Keratinocyte (primary cell): ENCODE results near the gene TRIM54. TPM values are rescaled to one million over a fixed set of nuclear protein-coding genes. Genes with fewer than 3 reads are reported as not detected.

Experiments used
- DNase-seq: peaks from one replicate; pipeline ENCODE4 v3.0.0-alpha.2; 2011; ENCODE audit warnings: low read depth, missing footprints, low spot score
- FAIRE-seq: peaks from 2 replicates; lab custom pipeline; 2011; peaks lifted over from hg19 to GRCh38; lab: Jason Lieb, UNC
- H2AFZ ChIP-seq: 2 replicates; pipeline ENCODE4 v1.6.0; 2012; ENCODE audit warnings: low read length, control low read depth, inconsistent platforms; ENCODE audit not compliant: control insufficient read depth
- H3K27ac ChIP-seq: 2 replicates; pipeline ENCODE4 v1.5.1; 2011; ENCODE audit warnings: low read length; ENCODE audit not compliant: control insufficient read depth, insufficient read depth
- H3K27me3 ChIP-seq: 3 replicates; pipeline ENCODE4 v1.6.0; 2011; ENCODE audit warnings: low read length; ENCODE audit not compliant: control insufficient read depth, insufficient read depth; ENCODE audit errors: extremely low read depth
- H3K36me3 ChIP-seq, 2 experiments: 2 replicates in 1 of 2; 3 replicates in 1 of 2; pipeline ENCODE4 v1.5.1; 2011; ENCODE audit warnings: low read length in 2 of 2, mild to moderate bottlenecking in 1 of 2; ENCODE audit not compliant: control insufficient read depth in 2 of 2, insufficient read depth in 2 of 2; ENCODE audit errors: extremely low read depth in 1 of 2
- H3K4me1 ChIP-seq: 3 replicates; pipeline ENCODE4 v1.5.1; 2011; ENCODE audit warnings: low read length; ENCODE audit not compliant: control insufficient read depth, insufficient read depth; ENCODE audit errors: extremely low read depth
- H3K4me2 ChIP-seq: 3 replicates; pipeline ENCODE4 v1.6.0; 2011; ENCODE audit warnings: low read depth, low read length; ENCODE audit not compliant: control insufficient read depth, insufficient read depth; ENCODE audit errors: extremely low read depth
- H3K4me3 ChIP-seq, 3 experiments: fragments of 200-600 bp in 1 of 3; sonication (generic) in 1 of 3; 2 replicates in 2 of 3; 3 replicates in 1 of 3; pipeline ENCODE4 v1.5.1; 2011 to 2016; ENCODE audit warnings: low read length in 3 of 3, mild to moderate bottlenecking in 3 of 3, control low read depth in 2 of 3, inconsistent platforms in 1 of 3, low read depth in 1 of 3, mixed read lengths in 1 of 3, mixed run types in 1 of 3, moderate library complexity in 1 of 3; ENCODE audit not compliant: control insufficient read depth in 2 of 3, insufficient read depth in 2 of 3; ENCODE audit errors: extremely low read depth in 1 of 3
- H3K79me2 ChIP-seq: 2 replicates; pipeline ENCODE4 v1.6.0; 2012; ENCODE audit warnings: low read length; ENCODE audit not compliant: control insufficient read depth, insufficient read depth
- H3K9ac ChIP-seq: 3 replicates; pipeline ENCODE4 v1.6.0; 2011; ENCODE audit warnings: low read length; ENCODE audit not compliant: control insufficient read depth, insufficient read depth; ENCODE audit errors: extremely low read depth
- H3K9me1 ChIP-seq: 3 replicates; pipeline ENCODE4 v1.6.0; 2011; ENCODE audit warnings: low read length; ENCODE audit not compliant: control insufficient read depth, insufficient read depth; ENCODE audit errors: extremely low read depth
- H3K9me3 ChIP-seq: 2 replicates; pipeline ENCODE4 v1.5.1; 2012; ENCODE audit warnings: low read depth, low read length; ENCODE audit not compliant: control insufficient read depth
- H4K20me1 ChIP-seq: 3 replicates; pipeline ENCODE4 v1.6.0; 2011; ENCODE audit warnings: low read length; ENCODE audit not compliant: control insufficient read depth, insufficient read depth; ENCODE audit errors: extremely low read depth
- EZH2 ChIP-seq: IDR thresholded peaks from one replicate; pipeline ENCODE4 v1.6.1; 2012; ENCODE audit warnings: inconsistent platforms, mild to moderate bottlenecking, low read length, moderate library complexity
- dilution Hi-C: fragments of 300-500 bp; cut with MboI; formaldehyde crosslinking; loops from one replicate; pipeline ENCODE4 v1.7.0; 2020; ENCODE audit warnings: low sequenced_read_pairs; ENCODE audit not compliant: extremely low pct_ligation_motif_present
- polyA plus RNA-seq, 5 experiments: library from polyadenylated mRNA; depleted of rRNA in 3 of 5; stranded (reverse) in 3 of 5; stranded (forward) in 1 of 5; unstranded in 1 of 5; fragments of >200 nt; gene quantifications; 1 replicate in 1 of 5; 2 replicates in 3 of 5; 3 replicates in 1 of 5; pipeline versions ENCODE4 v1.2.1 to v1.2.3, GENCODE V29; 2011 to 2012; ENCODE audit warnings: missing spikeins in 2 of 5, low read depth in 1 of 5, low replicate concordance in 1 of 5
- TF ChIP-seq, protein P1 (sequence below), 3 experiments: IDR thresholded peaks in 1 of 3; conservative IDR thresholded peaks in 1 of 3; optimal IDR thresholded peaks in 1 of 3; 2 replicates in 2 of 3; 3 replicates in 1 of 3; pipeline versions ENCODE3 to v1.5.1; 2011; ENCODE audit warnings: low read length in 3 of 3, mild to moderate bottlenecking in 3 of 3, moderate library complexity in 2 of 3, control low read depth in 1 of 3, inconsistent platforms in 1 of 3; ENCODE audit not compliant: insufficient read depth in 2 of 3; ENCODE audit errors: extremely low read depth in 1 of 3

TRIM54 gene
- polyA plus RNA-seq, 1 donor (not counting 4 experiments of a cell fraction or from before 2014, with no cell fraction given): not detected

DNA sequence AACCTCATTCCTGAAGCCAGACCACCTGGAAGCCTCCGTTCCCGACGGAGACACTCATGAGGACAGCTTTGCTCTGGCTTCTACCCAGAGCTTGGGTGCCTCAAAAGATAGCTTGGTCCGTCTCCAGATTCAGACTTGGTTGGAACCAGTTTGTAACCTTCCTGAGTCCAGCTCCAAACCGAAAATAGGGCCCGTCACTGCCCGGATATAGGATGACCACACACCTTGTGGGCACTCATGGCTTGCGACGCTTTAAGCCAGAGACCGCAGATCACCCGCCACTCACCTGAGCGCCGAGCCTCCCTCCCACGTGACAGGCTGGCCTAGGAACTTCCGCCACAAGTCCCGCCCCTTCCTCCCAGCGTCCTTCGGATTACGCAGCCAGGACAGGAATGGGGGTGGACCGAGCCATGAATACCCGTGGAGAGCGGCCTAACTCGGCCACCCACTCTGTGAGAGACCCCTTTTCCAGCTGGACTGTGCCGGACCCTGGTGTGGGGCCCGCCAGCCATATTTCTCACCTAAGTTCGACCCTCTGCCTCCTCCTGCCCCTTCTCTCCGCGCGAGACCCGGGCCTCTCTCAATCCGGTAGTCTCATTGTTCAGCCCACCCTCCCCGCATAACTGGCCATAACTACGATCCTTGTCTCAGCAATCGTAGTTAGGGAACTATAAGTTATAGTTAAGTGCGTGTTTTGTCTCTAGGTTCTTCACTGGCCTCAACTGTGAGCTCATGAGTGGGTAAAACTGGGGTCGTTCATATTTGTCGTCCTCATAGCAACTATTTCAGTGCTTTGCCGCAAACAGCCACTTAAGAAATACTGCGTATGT, 40.8 kb downstream of the TRIM54 start, which contains the start of gene MPV17:
Gene MPV17 (minus strand): TSS at position 332 of the 830 bp plus-strand sequence. CDS start 580 bp downstream, outside the sequence.
- H3K27me3 ChIP-seq: no peaks in the 10 kb centered on the region
- H2AFZ ChIP-seq: peak within 1 kb of the TSS; percentile 90
- peak within 1 kb of the TSS; percentile 88 for H3K4me2 ChIP-seq
- DNase-seq (peak; percentile 68), FAIRE-seq (no peak)
- dilution Hi-C loops: no loop called here
- peaks cover 10% of the 10 kb centered on the region for H3K79me2 ChIP-seq
- peaks cover 8 to 13% of the 10 kb centered on the region in 2 experiments for H3K36me3 ChIP-seq
- TF ChIP-seq, protein P1, sequence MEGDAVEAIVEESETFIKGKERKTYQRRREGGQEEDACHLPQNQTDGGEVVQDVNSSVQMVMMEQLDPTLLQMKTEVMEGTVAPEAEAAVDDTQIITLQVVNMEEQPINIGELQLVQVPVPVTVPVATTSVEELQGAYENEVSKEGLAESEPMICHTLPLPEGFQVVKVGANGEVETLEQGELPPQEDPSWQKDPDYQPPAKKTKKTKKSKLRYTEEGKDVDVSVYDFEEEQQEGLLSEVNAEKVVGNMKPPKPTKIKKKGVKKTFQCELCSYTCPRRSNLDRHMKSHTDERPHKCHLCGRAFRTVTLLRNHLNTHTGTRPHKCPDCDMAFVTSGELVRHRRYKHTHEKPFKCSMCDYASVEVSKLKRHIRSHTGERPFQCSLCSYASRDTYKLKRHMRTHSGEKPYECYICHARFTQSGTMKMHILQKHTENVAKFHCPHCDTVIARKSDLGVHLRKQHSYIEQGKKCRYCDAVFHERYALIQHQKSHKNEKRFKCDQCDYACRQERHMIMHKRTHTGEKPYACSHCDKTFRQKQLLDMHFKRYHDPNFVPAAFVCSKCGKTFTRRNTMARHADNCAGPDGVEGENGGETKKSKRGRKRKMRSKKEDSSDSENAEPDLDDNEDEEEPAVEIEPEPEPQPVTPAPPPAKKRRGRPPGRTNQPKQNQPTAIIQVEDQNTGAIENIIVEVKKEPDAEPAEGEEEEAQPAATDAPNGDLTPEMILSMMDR (optimal IDR thresholded peaks at IDR 0.05 in 1 of 3, IDR thresholded peaks at IDR 0.05 in 1 of 3, conservative IDR thresholded peaks at IDR 0.05 in 1 of 3; ENCODE audit: extremely low read depth in 1 of 3, insufficient read depth in 2 of 3, low read length in 3 of 3): no peak
- no peaks in the 10 kb centered on the region for H3K9me1 ChIP-seq
- no peaks in the 10 kb centered on the region for H3K9me3 ChIP-seq
- H3K9ac ChIP-seq: peak within 1 kb of the TSS; percentile 99
- peak within 1 kb of the TSS; percentile 91 for H3K27ac ChIP-seq
- peak within 1 kb of the TSS; percentile 76 to 87 (median 79) for H3K4me3 ChIP-seq
- peaks cover 27% of the 10 kb centered on the region for H3K4me1 ChIP-seq
- peaks cover 3% of the 10 kb centered on the region for H4K20me1 ChIP-seq

DNA sequence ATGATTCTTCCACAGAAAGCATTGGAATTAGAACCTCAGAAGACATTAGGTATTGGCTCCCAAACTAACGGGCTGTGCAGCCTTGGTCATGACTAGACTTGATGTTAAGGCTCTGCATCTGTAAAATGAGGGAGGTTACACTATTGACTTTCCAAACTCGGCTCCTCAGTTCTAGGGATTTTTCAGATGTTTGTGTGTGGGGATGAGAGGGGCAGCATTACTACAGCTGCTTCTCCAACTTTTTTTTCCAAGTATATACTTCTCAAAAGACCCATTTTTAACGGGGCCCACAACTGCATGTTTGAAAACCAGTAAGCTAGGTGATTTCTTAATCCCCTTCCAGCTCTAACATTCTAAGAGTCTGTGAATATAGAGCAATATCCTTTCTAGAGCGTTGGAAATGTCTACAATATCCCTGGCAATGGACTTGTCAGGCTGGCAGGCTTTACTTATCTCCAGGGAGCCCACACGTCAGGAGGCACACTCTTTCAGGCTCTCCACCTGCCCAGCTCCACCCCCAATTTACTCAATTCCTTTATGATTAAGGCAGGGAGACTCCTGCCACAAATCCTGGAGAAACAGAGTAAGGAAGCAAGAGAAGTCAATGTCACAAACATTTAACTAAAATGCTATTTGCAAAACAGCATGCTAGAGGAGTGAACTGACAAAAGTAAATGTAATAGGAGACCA, 41.5 kb downstream of the TRIM54 start:
- Histone ChIP-seq H3K9ac (peak overlapping the region; percentile 99), H4K20me1 (peaks cover 3% of the 10 kb centered on the region), H3K79me2 (peaks cover 10% of the 10 kb centered on the region), H3K4me3 (peak overlapping the region; percentile 76 to 87 (median 79)), H3K27me3 (no peaks in the 10 kb centered on the region), H3K4me1 (peaks cover 27% of the 10 kb centered on the region), H2AFZ (peak overlapping the region; percentile 90), H3K27ac (peak overlapping the region; percentile 91), H3K4me2 (peak overlapping the region; percentile 88), H3K9me3 (no peaks in the 10 kb centered on the region), H3K36me3 (peaks cover 11 to 14% of the 10 kb centered on the region in 2 experiments), H3K9me1 (no peaks in the 10 kb centered on the region)
- FAIRE-seq: no peak
- dilution Hi-C loops: no loop called here
- TF ChIP-seq, protein P1 (optimal IDR thresholded peaks at IDR 0.05 in 1 of 3, IDR thresholded peaks at IDR 0.05 in 1 of 3, conservative IDR thresholded peaks at IDR 0.05 in 1 of 3; ENCODE audit: extremely low read depth in 1 of 3, insufficient read depth in 2 of 3, low read length in 3 of 3): no peak
- TF ChIP-seq EZH2: no peak
- no peak for DNase-seq
